K562 (cell line): ENCODE results near the gene SNTG2. TPM values are rescaled to one million over a fixed set of nuclear protein-coding genes. Genes with fewer than 3 reads are reported as not detected.

Experiments used
- ATAC-seq: fragments of 200-7000 bp; cut with Tn5 transposase; 3 replicates; pipeline ENCODE4 v1.9.1; 2020; ENCODE audit warnings: moderate library complexity
- BruUV-seq: library from RNA; stranded (reverse); fragments of 400-500 nt; replicated peaks from 2 replicates; lab custom pipeline; 2021; lab: Mats Ljungman, UMichigan
- CTCF ChIA-PET: fragments of 300-600 bp; formaldehyde crosslinking; extraction: SDS; loops from one replicate; lab custom pipeline; 2021; ENCODE audit warnings: low intra/inter-chr PET ratio; lab: Yijun Ruan, JAX
- POLR2A ChIA-PET: fragments of 300-600, 350-650 bp; sonication (Branson Sonifier 250); formaldehyde crosslinking; extraction: SDS; loops from one replicate; lab custom pipeline; 2021; ENCODE audit warnings: antibody characterized with exemption, inconsistent platforms; lab: Yijun Ruan, JAX
- DNase-seq, 4 experiments: peaks; one replicate each; pipeline versions ENCODE4 v3.0.0 to v3.0.0-alpha.2; 2011 to 2018; ENCODE audit warnings: low spot score in 3 of 4, mixed read lengths in 3 of 4; ENCODE audit errors: extremely low read depth in 1 of 4
- FAIRE-seq: peaks from 2 replicates; lab custom pipeline; 2011; peaks lifted over from hg19 to GRCh38; lab: Jason Lieb, UNC
- H2AFZ ChIP-seq: 2 replicates; pipeline ENCODE4 v1.6.0; 2011; ENCODE audit warnings: low read depth, low read length, control low read depth, inconsistent platforms
- H3K27ac ChIP-seq: fragments of 200-600 bp; 3 replicates; pipeline ENCODE4 v1.8.0; 2011; ENCODE audit warnings: low read depth, mild to moderate bottlenecking, control low read depth, inconsistent platforms, low read length, moderate library complexity, mixed read lengths; ENCODE audit errors: extremely low read depth
- H3K27me3 ChIP-seq, 2 experiments: fragments of 300-600 bp in 1 of 2; 2 replicates in 1 of 2; 3 replicates in 1 of 2; pipeline versions ENCODE4 v1.6.0 to v1.8.0; 2011; ENCODE audit warnings: inconsistent platforms in 2 of 2, low read length in 2 of 2, mild to moderate bottlenecking in 1 of 2, mixed read lengths in 1 of 2, moderate library complexity in 1 of 2; ENCODE audit not compliant: control insufficient read depth in 2 of 2, insufficient read depth in 2 of 2
- H3K36me3 ChIP-seq: fragments of 300-600 bp; 3 replicates; pipeline ENCODE4 v1.8.0; 2011; ENCODE audit warnings: mild to moderate bottlenecking, low read length, inconsistent platforms; ENCODE audit not compliant: control insufficient read depth, insufficient read depth
- H3K4me1 ChIP-seq, 2 experiments: fragments of 200-600 bp in 1 of 2; replicated peaks in 1 of 2; 2 replicates in 1 of 2; 3 replicates in 1 of 2; pipeline versions ENCODE4 v1.5.1 to v1.8.0; 2011; ENCODE audit warnings: inconsistent platforms in 2 of 2, low read length in 2 of 2, mild to moderate bottlenecking in 1 of 2, mixed read lengths in 1 of 2, moderate library complexity in 1 of 2; ENCODE audit not compliant: control insufficient read depth in 2 of 2, insufficient read depth in 2 of 2
- H3K4me2 ChIP-seq: 2 replicates; pipeline ENCODE4 v1.6.1; 2011; ENCODE audit warnings: low read length, control low read depth, inconsistent platforms, mixed read lengths; ENCODE audit not compliant: insufficient read depth
- H3K4me3 ChIP-seq: fragments of 200-600 bp; sonication (generic), shearing (Covaris generic); 2 replicates; pipeline ENCODE4 v1.5.1; 2016; ENCODE audit warnings: control low read depth, inconsistent platforms
- H3K79me2 ChIP-seq: fragments of 200-600 bp; 3 replicates; pipeline ENCODE4 v1.8.0; 2011; ENCODE audit warnings: low read length, inconsistent platforms; ENCODE audit not compliant: control insufficient read depth, insufficient read depth
- H3K9ac ChIP-seq, 2 experiments: 2 replicates each; pipeline versions ENCODE4 v1.6.0 to v1.6.1; 2011; ENCODE audit warnings: low read depth in 2 of 2, low read length in 2 of 2, control low read depth in 1 of 2, inconsistent platforms in 1 of 2, mild to moderate bottlenecking in 1 of 2, mixed read lengths in 1 of 2; ENCODE audit not compliant: insufficient read depth in 1 of 2
- H3K9me1 ChIP-seq: one replicate; pipeline ENCODE4 v1.6.0; 2011; ENCODE audit warnings: inconsistent platforms, mild to moderate bottlenecking, low read length, moderate library complexity; ENCODE audit not compliant: control insufficient read depth, insufficient read depth
- H3K9me3 ChIP-seq: replicated peaks from 2 replicates; pipeline ENCODE4 v1.5.1; 2011; ENCODE audit warnings: low read depth, low read length, inconsistent platforms; ENCODE audit not compliant: control insufficient read depth, insufficient read depth
- H4K20me1 ChIP-seq: replicated peaks from 2 replicates; pipeline ENCODE4 v1.6.1; 2011; ENCODE audit warnings: low read length, inconsistent platforms, mixed read lengths; ENCODE audit not compliant: control insufficient read depth, insufficient read depth
- CBX2 ChIP-seq: fragments of 200-600 bp; sonication (generic); IDR thresholded peaks from one replicate; pipeline ENCODE4 v1.6.1; 2012; ENCODE audit warnings: mild to moderate bottlenecking, low read length, inconsistent platforms; ENCODE audit not compliant: insufficient read depth, poor library complexity, severe bottlenecking
- CHD2 ChIP-seq: IDR thresholded peaks from 2 replicates; pipeline ENCODE4 v1.6.1; 2011; ENCODE audit warnings: low read depth, low read length
- MAFF ChIP-seq: IDR thresholded peaks from 2 replicates; pipeline ENCODE4 v1.6.1; 2012; ENCODE audit warnings: low read length, improper control_type of control experiment
- MLLT1 ChIP-seq, 2 experiments: fragments of 450-650 bp; IDR thresholded peaks; 2 replicates each; pipeline ENCODE4 v1.6.1; 2016
- TCF15 ChIP-seq: fragments of 250-450 bp; sonication (Bioruptor Pico); IDR thresholded peaks from 2 replicates; pipeline ENCODE4 v1.8.0; 2022; ENCODE audit warnings: moderate library complexity, mild to moderate bottlenecking, inconsistent platforms
- ZNF277 ChIP-seq: fragments of 250-450 bp; sonication (Bioruptor Pico); IDR thresholded peaks from 2 replicates; pipeline ENCODE4 v1.8.0; 2022; ENCODE audit warnings: inconsistent platforms, mild to moderate bottlenecking, moderate library complexity, borderline replicate concordance
- ZNF316 ChIP-seq: fragments of 450-650 bp; IDR thresholded peaks from 2 replicates; pipeline ENCODE4 v1.6.1; 2016
- ZNF785 ChIP-seq: fragments of 250-450 bp; sonication (Bioruptor Pico); IDR thresholded peaks from 2 replicates; pipeline ENCODE4 v1.4.0; 2020; ENCODE audit warnings: mild to moderate bottlenecking
- WGBS: fragments of 100-300 bp; shearing (Covaris generic); methylation state at CpG from one replicate; pipeline ENCODE4 v1.1.6; 2016; ENCODE audit warnings: low coverage, mixed read lengths; ENCODE audit not compliant: insufficient coverage; ENCODE audit errors: missing lambda C conversion rate; 5-methylcytosine and 5-hydroxymethylcytosine counted together
- in situ Hi-C: fragments of 300-500 bp; cut with MboI; formaldehyde crosslinking; loops from 4 replicates; pipeline ENCODE4 v1.15.0; 2018; ENCODE audit warnings: inconsistent platforms, mixed read lengths
- intact Hi-C: fragments of 100-400 bp; cut with micrococcal nuclease; formaldehyde crosslinking; loops from 2 replicates; pipeline ENCODE4 v1.14.2; 2022
- polyA plus RNA-seq, 8 experiments: library from polyadenylated mRNA; depleted of rRNA in 4 of 8; stranded (reverse) in 5 of 8; unstranded in 3 of 8; fragments of >200 nt; fragmentation: Nextera tagmentation in 2 of 8; fragmentation: Illumina TruSeq in 1 of 8; extraction: Ambion mirVana in 2 of 8; extraction: Trizol in 1 of 8; gene quantifications; 2 replicates each; pipeline versions ENCODE4 v1.2.1 to v1.2.3, GENCODE V29; 2011 to 2014; ENCODE audit warnings: inconsistent platforms in 1 of 8, missing spikeins in 1 of 8
- total RNA-seq, 7 experiments: library from RNA; depleted of rRNA in 6 of 7; stranded (reverse); fragments of >200 nt in 6 of 7; fragmentation: Illumina TruSeq in 2 of 7; extraction: Trizol in 2 of 7; gene quantifications; 2 replicates each; pipeline versions ENCODE4 v1.2.1 to v1.2.3, GENCODE V29; 2011 to 2021; ENCODE audit warnings: low replicate concordance in 1 of 7

The SNTG2 gene
- total and polyA plus RNA-seq, 9 of the 15 experiments (the other 6 are each of a cell fraction or from before 2014, with no cell fraction given): not detected

- TF ChIP-seq ZNF277 (no peak), TCF15 (CRISPR knock-in tag) (no peak), MLLT1 (IDR thresholded peaks at IDR 0.05) (no peak), CBX2 (no peak)
Measured at GRCh38 chr2:1262609-1263008, 312.0 kb downstream of the SNTG2 start (continued).

- CTCF ChIA-PET: no interaction called here
- H3K27me3 ChIP-seq: peaks cover 2 to 15% of the 10 kb centered on the region in 2 experiments; a peak in 2 of 5 replicates
- no peak overlapping the region for H3K4me3 ChIP-seq
- no TSS peak for BruUV-seq
- no peaks in the 10 kb centered on the region for H3K36me3 ChIP-seq
- H3K9me3 ChIP-seq: no peaks in the 10 kb centered on the region
- ATAC-seq (no peak), DNase-seq (no peak), FAIRE-seq (no peak)
- no peaks in the 10 kb centered on the region; the same call in 1 of the 2 replicates for H4K20me1 ChIP-seq
- H3K9me1 ChIP-seq: no peaks in the 10 kb centered on the region
- no peaks in the 10 kb centered on the region for H3K79me2 ChIP-seq
- POLR2A ChIA-PET: interaction anchor here (0.6 kb wide), 1 partner anchor 17 kb away, joined by 3 read pairs; no protein-coding TSS in a partner anchor
- intact Hi-C loops (no loop called here), in situ Hi-C loops (no loop called here)
- 0% methylated on average over 4 of the region's 4 CpGs for WGBS
- no peak overlapping the region for H3K4me2 ChIP-seq
- H3K4me1 ChIP-seq: no peaks in the 10 kb centered on the region
- TF ChIP-seq CHD2: no peak
- TF ChIP-seq ZNF785 (CRISPR knock-in tag): no peak
- TF ChIP-seq ZNF316: 0 out of 2 replicates have a peak, but pooled peaks have one; percentile 16
- TF ChIP-seq MAFF: peak; percentile 8; the same call in 1 of the 2 replicates
- H3K9ac ChIP-seq: no peak overlapping the region
- no peak overlapping the region for H2AFZ ChIP-seq
- H3K27ac ChIP-seq: no peak overlapping the region
Measured at GRCh38 chr2:1265454-1265853, 314.8 kb downstream of the SNTG2 start.
